Thoracic aorta (tissue), 2 donors: ENCODE measurements around the gene TRIM13. TPM values are rescaled to one million over a fixed set of nuclear protein-coding genes. Genes with fewer than 3 reads are reported as not detected.

Experiments used
- ATAC-seq: fragments of 150-250 bp; one replicate; pipeline ENCODE4 v1.8.0; 2017; ENCODE audit warnings: low read depth; ENCODE audit not compliant: insufficient number of reproducible peaks, low FRiP score
- DNase-seq: peaks from one replicate; pipeline ENCODE4 v3.0.0-alpha.2; 2020; ENCODE audit warnings: low spot score
- H3K27ac ChIP-seq, 2 donors: fragments of 200-600 bp; sonication (generic); 1 replicate in 1 of 2; 2 replicates in 1 of 2; pipeline ENCODE4 v1.5.1; 2016; ENCODE audit warnings: mild to moderate bottlenecking in 2 of 2, moderate library complexity in 2 of 2
- H3K27me3 ChIP-seq: fragments of 200-600 bp; sonication (generic); replicated peaks from 2 replicates; pipeline ENCODE4 v1.6.0; 2016; ENCODE audit warnings: mild to moderate bottlenecking; ENCODE audit not compliant: insufficient read depth
- H3K36me3 ChIP-seq: fragments of 200-600 bp; sonication (generic); one replicate; pipeline ENCODE4 v1.5.1; 2016
- H3K4me1 ChIP-seq, 2 donors: fragments of 200-600 bp; sonication (generic); 1 replicate in 1 of 2; 2 replicates in 1 of 2; pipeline versions ENCODE4 v1.5.1 to v1.6.0; 2016; ENCODE audit warnings: low read depth in 2 of 2, mild to moderate bottlenecking in 1 of 2; ENCODE audit not compliant: control insufficient read depth in 1 of 2
- H3K4me3 ChIP-seq: fragments of 200-600 bp; sonication (generic); 2 replicates; pipeline ENCODE4 v1.5.1; 2016; ENCODE audit warnings: mild to moderate bottlenecking
- H3K9me3 ChIP-seq: fragments of 200-600 bp; sonication (generic); 2 replicates; pipeline ENCODE4 v1.5.1; 2016
- CTCF ChIP-seq: fragments of 200-600 bp; sonication (generic); IDR thresholded peaks from one replicate; pipeline ENCODE4 v1.5.1; 2019; ENCODE audit warnings: antibody characterized with exemption
- total RNA-seq, 2 donors: library from RNA; depleted of rRNA; stranded (reverse); fragments of >200 nt; gene quantifications; one replicate each; pipeline versions ENCODE4 v1.1.0 to v1.2.3, GENCODE V29; 2016

The TRIM13 gene
- total RNA-seq, 2 donors from 2014 or later = 22.4 to 24.4 TPM

GRCh38 chr13:49993111-49993510 is 3.7 kb upstream of the TRIM13 start:
- DNase-seq (no peak), ATAC-seq (no peak)
- Histone ChIP-seq H3K27me3 (no peaks in the 10 kb centered on the region), H3K4me1 (peaks cover 4 to 13% of the 10 kb centered on the region in 2 donors), H3K9me3 (no peaks in the 10 kb centered on the region), H3K4me3 (no peak overlapping the region), H3K27ac (no peak overlapping the region), H3K36me3 (peaks cover 3% of the 10 kb centered on the region)
- TF ChIP-seq CTCF = no peak

GRCh38 chr13:49993666-49994065 is 3.2 kb upstream of the TRIM13 start:
- Histone ChIP-seq H3K4me3 (no peak overlapping the region), H3K27me3 (no peaks in the 10 kb centered on the region), H3K27ac (no peak overlapping the region), H3K9me3 (no peaks in the 10 kb centered on the region), H3K4me1 (peaks cover 9 to 18% of the 10 kb centered on the region in 2 donors), H3K36me3 (peaks cover 3% of the 10 kb centered on the region)
- ATAC-seq (no peak), DNase-seq (no peak)
- TF ChIP-seq CTCF = no peak

- DNase-seq (no peak), ATAC-seq (no peak)
- Histone ChIP-seq H3K9me3 (no peaks in the 10 kb centered on the region), H3K36me3 (peaks cover 1% of the 10 kb centered on the region), H3K27ac (peak overlapping the region; percentile 96 to 99), H3K4me1 (peaks cover 27 to 38% of the 10 kb centered on the region in 2 donors), H3K27me3 (no peaks in the 10 kb centered on the region), H3K4me3 (peak overlapping the region; percentile 97)
- no peak for TF ChIP-seq CTCF
These were observed 1.2 kb upstream of the TRIM13 start for GRCh38 chr13:49995625-49996101.

GRCh38 chr13:49996161-49996915 is 504 bp upstream of the TRIM13 start:
- H3K4me1 ChIP-seq = peaks cover 29 to 45% of the 10 kb centered on the region in 2 donors
- no peak for TF ChIP-seq CTCF
- H3K9me3 ChIP-seq = no peaks in the 10 kb centered on the region
- H3K4me3 ChIP-seq = peak overlapping the region; percentile 97
- peak overlapping the region; percentile 96 to 99 for H3K27ac ChIP-seq
- H3K36me3 ChIP-seq = no peaks in the 10 kb centered on the region
- peak; percentile 65 for ATAC-seq
- no peaks in the 10 kb centered on the region for H3K27me3 ChIP-seq
- DNase-seq = peak; percentile 54

- Histone ChIP-seq H3K4me1 (peaks cover 43 to 59% of the 10 kb centered on the region in 2 donors), H3K9me3 (no peaks in the 10 kb centered on the region), H3K4me3 (peak overlapping the region; percentile 82), H3K27me3 (no peaks in the 10 kb centered on the region), H3K36me3 (no peaks in the 10 kb centered on the region), H3K27ac (peak overlapping the region; percentile 94 to 98)
- DNase-seq (no peak), ATAC-seq (no peak)
- no peak for TF ChIP-seq CTCF
These were observed 1.1 kb downstream of the TRIM13 start for GRCh38 chr13:49997955-49998354.
